SK-N-SH (cell line): ENCODE data around the gene ITCH. TPM values are rescaled to one million over a fixed set of nuclear protein-coding genes. Genes with fewer than 3 reads are reported as not detected.

Source experiments
- CTCF ChIA-PET: fragments of 300-600, 350-600 bp; formaldehyde crosslinking; extraction: SDS; loops from one replicate; lab custom pipeline; 2021; lab: Yijun Ruan, JAX
- POLR2A ChIA-PET: fragments of 350-600 bp; sonication (Branson Sonifier 250); formaldehyde crosslinking; extraction: SDS; loops from one replicate; lab custom pipeline; 2020; ENCODE audit warnings: antibody characterized with exemption, inconsistent platforms; lab: Yijun Ruan, JAX
- DNase-seq: peaks from one replicate; pipeline ENCODE4 v3.0.0; 2012
- H2AFZ ChIP-seq: fragments of 200-600 bp; sonication (generic); 2 replicates; pipeline ENCODE4 v1.8.1; 2016; ENCODE audit warnings: antibody characterized with exemption, mild to moderate bottlenecking, low read depth
- H3F3A ChIP-seq: fragments of 200-600 bp; sonication (generic); replicated peaks from 2 replicates; pipeline ENCODE3; 2016; ENCODE audit warnings: antibody characterized with exemption, mild to moderate bottlenecking; ENCODE audit not compliant: insufficient read depth
- H3K27ac ChIP-seq, 2 experiments: fragments of 200-500 bp in 1 of 2; fragments of 200-600 bp in 1 of 2; sonication (Bioruptor generic) in 1 of 2; sonication (generic), shearing (Covaris generic) in 1 of 2; 2 replicates each; pipeline versions ENCODE4 v1.5.1 to v1.6.1; 2014 to 2016; ENCODE audit warnings: low read depth in 2 of 2, inconsistent platforms in 1 of 2, low read length in 1 of 2, mild to moderate bottlenecking in 1 of 2, mixed read lengths in 1 of 2
- H3K27me3 ChIP-seq: fragments of 200-600 bp; sonication (generic), shearing (Covaris generic); 2 replicates; pipeline ENCODE4 v1.6.1; 2016; ENCODE audit warnings: mixed run types; ENCODE audit not compliant: insufficient read depth
- H3K36me3 ChIP-seq, 2 experiments: fragments of 200-500 bp in 1 of 2; fragments of 200-600 bp in 1 of 2; sonication (Bioruptor generic) in 1 of 2; sonication (generic) in 1 of 2; replicated peaks in 1 of 2; 2 replicates each; pipeline versions ENCODE3 to v1.5.1; 2014 to 2016; ENCODE audit warnings: low read length in 1 of 2, mild to moderate bottlenecking in 1 of 2; ENCODE audit not compliant: insufficient read depth in 2 of 2, control insufficient read depth in 1 of 2
- H3K4me1 ChIP-seq, 2 experiments: fragments of 200-500 bp in 1 of 2; fragments of 200-600 bp in 1 of 2; sonication (Bioruptor generic) in 1 of 2; sonication (generic), shearing (Covaris generic) in 1 of 2; 2 replicates each; pipeline versions ENCODE4 v1.5.1 to v1.6.1; 2014 to 2016; ENCODE audit warnings: low read depth in 1 of 2, low read length in 1 of 2, mixed run types in 1 of 2; ENCODE audit not compliant: insufficient read depth in 2 of 2, control insufficient read depth in 1 of 2
- H3K4me2 ChIP-seq: fragments of 200-600 bp; sonication (generic), shearing (Covaris generic); 2 replicates; pipeline ENCODE4 v1.6.1; 2017; ENCODE audit warnings: mixed run types
- H3K4me3 ChIP-seq, 2 experiments: fragments of 200-500 bp in 1 of 2; fragments of 200-600 bp in 1 of 2; sonication (Bioruptor generic) in 1 of 2; sonication (generic), shearing (Covaris generic) in 1 of 2; 2 replicates each; pipeline versions ENCODE4 v1.5.1 to v1.8.1; 2014 to 2016; ENCODE audit warnings: low read depth in 2 of 2, inconsistent platforms in 1 of 2, low read length in 1 of 2, mild to moderate bottlenecking in 1 of 2, mixed read lengths in 1 of 2, moderate library complexity in 1 of 2
- H3K79me2 ChIP-seq: fragments of 200-600 bp; sonication (generic); 2 replicates; pipeline ENCODE4 v1.8.1; 2017; ENCODE audit warnings: mild to moderate bottlenecking; ENCODE audit not compliant: insufficient read depth
- H3K9ac ChIP-seq: fragments of 200-600 bp; sonication (generic); 2 replicates; pipeline ENCODE4 v1.6.1; 2017; ENCODE audit warnings: mixed run types
- H3K9me2 ChIP-seq: fragments of 200-600 bp; sonication (generic); 2 replicates; pipeline ENCODE4 v1.6.1; 2017; ENCODE audit warnings: mixed run types
- H3K9me3 ChIP-seq: fragments of 200-600 bp; sonication (generic); 2 replicates; pipeline ENCODE4 v1.6.1; 2017; ENCODE audit warnings: mixed run types, mild to moderate bottlenecking, moderate library complexity
- H4K20me1 ChIP-seq: fragments of 200-600 bp; sonication (generic); 2 replicates; pipeline ENCODE4 v1.6.1; 2017; ENCODE audit warnings: mild to moderate bottlenecking, mixed run types; ENCODE audit not compliant: insufficient read depth
- CHD2 ChIP-seq: fragments of 150-350 bp; IDR thresholded peaks from 2 replicates; pipeline ENCODE4 v1.6.1; 2018; ENCODE audit warnings: low read length; ENCODE audit not compliant: partially characterized antibody
- EP300 ChIP-seq, 2 experiments: IDR thresholded peaks; 2 replicates each; pipeline versions ENCODE4 v1.4.0 to v1.6.1; 2012; ENCODE audit warnings: borderline replicate concordance in 1 of 2, low read depth in 1 of 2, low read length in 1 of 2
- FOXM1 ChIP-seq: IDR thresholded peaks from 2 replicates; pipeline ENCODE4 v1.4.0; 2012; ENCODE audit warnings: low read depth, mild to moderate bottlenecking
- GABPA ChIP-seq: IDR thresholded peaks from 2 replicates; pipeline ENCODE4 v1.4.0; 2012; ENCODE audit warnings: low read depth, mild to moderate bottlenecking
- GATA2 ChIP-seq: sonication (generic); formaldehyde crosslinking; IDR thresholded peaks from 2 replicates; pipeline ENCODE4 v1.5.0; 2020; ENCODE audit warnings: mild to moderate bottlenecking, missing genetic modification reagents
- MAX ChIP-seq: IDR thresholded peaks from 2 replicates; pipeline ENCODE4 v1.4.0; 2012; ENCODE audit warnings: low read depth
- MEF2A ChIP-seq: IDR thresholded peaks from 2 replicates; pipeline ENCODE4 v1.4.0; 2012; ENCODE audit warnings: low read depth, borderline replicate concordance
- MXI1 ChIP-seq: IDR thresholded peaks from 2 replicates; pipeline ENCODE4 v1.6.1; 2012; ENCODE audit warnings: mild to moderate bottlenecking, low read depth, low read length, improper control_type of control experiment
- PBX3 ChIP-seq: IDR thresholded peaks from 2 replicates; pipeline ENCODE4; 2012
- POLR2AphosphoS5 ChIP-seq: IDR thresholded peaks from 2 replicates; pipeline ENCODE4 v1.6.1; 2012; ENCODE audit warnings: low read depth, low read length
- RAD21 ChIP-seq: IDR thresholded peaks from 2 replicates; pipeline ENCODE4 v1.6.1; 2012; ENCODE audit warnings: mild to moderate bottlenecking, low read length
- RCOR1 ChIP-seq: fragments of 150-350 bp; IDR thresholded peaks from 2 replicates; pipeline ENCODE4 v1.6.1; 2017; ENCODE audit warnings: antibody characterized with exemption, low read length
- RFX5 ChIP-seq: IDR thresholded peaks from 2 replicates; pipeline ENCODE4 v1.6.1; 2012; ENCODE audit warnings: mild to moderate bottlenecking, improper control_type of control experiment, low read length
- USF1 ChIP-seq: IDR thresholded peaks from 2 replicates; pipeline ENCODE4 v1.4.0; 2012; ENCODE audit warnings: low read depth, borderline replicate concordance
- ZBTB33 ChIP-seq: IDR thresholded peaks from 2 replicates; pipeline ENCODE4 v1.4.0; 2012; ENCODE audit warnings: low read depth, borderline replicate concordance
- WGBS: methylation state at CpG from one replicate; pipeline ENCODE4 v1.1.6; 2017; ENCODE audit warnings: low lambda C conversion rate; 5-methylcytosine and 5-hydroxymethylcytosine counted together
- polyA plus RNA-seq, 3 experiments: library from polyadenylated mRNA; depleted of rRNA; stranded (reverse); fragments of >200 nt; gene quantifications; 2 replicates each; pipeline ENCODE4 v1.2.3, GENCODE V29; 2012

The ITCH gene
- polyA plus RNA-seq, 1 of the 3 experiments (the other 2 are of a cell fraction), result 3.8 TPM

- Histone ChIP-seq H3K9me3 (no peaks in the 10 kb centered on the region), H3K4me1 (no peaks in the 10 kb centered on the region; a peak in 1 of 4 replicates), H3K4me3 (no peak overlapping the region), H3K27ac (no peak overlapping the region), H2AFZ (no peak overlapping the region), H3K79me2 (peaks cover 19% of the 10 kb centered on the region; the same call in 1 of the 2 replicates), H3K27me3 (no peaks in the 10 kb centered on the region), H3K4me2 (no peak overlapping the region), H3K9ac (no peak overlapping the region), H3K36me3 (peaks cover 36 to 68% of the 10 kb centered on the region in 2 experiments), H3K9me2 (no peaks in the 10 kb centered on the region), H4K20me1 (no peaks in the 10 kb centered on the region), H3F3A (peaks cover 9% of the 10 kb centered on the region)
- CTCF ChIA-PET, result interaction anchor here (1.3 kb wide), 1 partner anchor 147 kb away, joined by 6 read pairs; no protein-coding TSS in a partner anchor
- no peak for DNase-seq
- WGBS, result 94% methylated on average over 5 of the region's 5 CpGs
- TF ChIP-seq FOXM1 (no peak), GATA2 (CRISPR knock-in tag) (no peak), PBX3 (no peak), MEF2A (no peak), RFX5 (no peak), GABPA (no peak), EP300 (IDR thresholded peaks at IDR 0.05; ENCODE audit: borderline replicate concordance in 1 of 2, low read depth in 1 of 2, low read length in 1 of 2) (no peak), RAD21 (no peak), MAX (no peak), POLR2AphosphoS5 (no peak), MXI1 (no peak), CHD2 (no peak), ZBTB33 (no peak), RCOR1 (no peak), USF1 (no peak)
- POLR2A ChIA-PET, result no interaction called here
Measured at GRCh38 chr20:34459209-34459897, 96.3 kb downstream of the ITCH start.
